Measurements from ENCODE around the gene PLA2G4B. TPM values are rescaled to one million over a fixed set of nuclear protein-coding genes. Genes with fewer than 3 reads are reported as not detected.

Gene PLA2G4B
- total and polyA plus RNA-seq, 2 experiments from 2014 or later: 1.4 to 1.6 TPM

DNA sequence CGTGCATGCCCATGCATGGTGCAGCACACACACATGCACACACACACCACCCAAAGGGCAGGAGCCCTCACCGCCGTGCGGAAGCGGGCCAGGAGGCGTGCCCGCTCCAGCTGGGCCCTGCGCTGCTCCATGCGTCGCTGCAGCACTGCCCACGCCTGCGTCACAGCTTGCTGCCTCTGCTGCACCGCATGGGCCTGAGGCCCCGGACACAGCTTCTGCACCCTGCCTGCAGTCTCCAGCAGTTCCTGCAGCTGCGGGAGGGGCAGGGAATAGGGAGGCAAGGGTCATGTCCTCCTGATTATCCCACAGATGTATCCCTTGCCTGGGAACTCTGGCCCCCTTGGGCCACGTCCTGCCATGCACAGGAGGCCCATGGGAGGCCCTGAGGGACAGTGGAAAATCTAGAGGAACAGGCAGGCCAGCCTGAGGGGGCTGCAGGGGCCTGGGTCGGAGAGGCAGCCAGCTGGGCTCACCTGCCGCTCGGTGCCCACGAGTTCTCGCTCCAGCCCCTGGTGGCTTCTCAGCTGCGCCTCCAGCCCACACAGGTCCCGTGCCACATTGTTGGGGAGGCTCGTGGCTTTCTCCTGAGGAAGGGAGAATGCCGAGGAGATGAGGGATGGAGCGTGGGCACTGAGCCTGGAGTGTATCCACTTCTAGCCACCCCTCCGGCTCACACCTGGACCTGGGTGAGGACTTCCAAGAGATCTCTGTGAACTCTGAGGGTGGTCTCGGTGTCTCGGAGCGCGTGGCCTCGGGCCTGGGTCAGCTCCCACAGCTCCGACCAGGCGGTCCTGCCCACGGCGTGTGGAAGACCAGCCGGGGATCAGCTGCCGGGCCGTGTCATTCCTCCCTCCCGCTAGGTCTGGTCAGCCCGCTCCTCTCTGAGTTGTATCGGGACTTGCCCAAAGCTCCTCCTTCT lies 31.4 kb downstream of the PLA2G4B start:
- in situ Hi-C loops (cut with MboI): no loop called here
- no peaks in the 10 kb centered on the region for H3K36me3 ChIP-seq (ENCODE audit: low read depth)
- no peaks in the 10 kb centered on the region for H3K79me2 ChIP-seq (ENCODE audit: insufficient read depth)
- H3K27ac ChIP-seq: no peak overlapping the region
- no peak overlapping the region for H3K4me3 ChIP-seq
- 83 to 84% methylated on average over 34 to 38 of the region's 42 CpGs for WGBS, 2 experiments (ENCODE audit: low coverage in 1 of 2, low lambda C conversion rate in 2 of 2, missing lambda C conversion rate in 2 of 2)
- H3F3A ChIP-seq (ENCODE audit: insufficient read depth): no peaks in the 10 kb centered on the region
- H3K9me2 ChIP-seq (ENCODE audit: insufficient read depth): no peaks in the 10 kb centered on the region
- H4K20me1 ChIP-seq (ENCODE audit: insufficient read depth): no peaks in the 10 kb centered on the region
- no peaks in the 10 kb centered on the region for H3K4me1 ChIP-seq (ENCODE audit: insufficient read depth)
- no peak overlapping the region for H3K9ac ChIP-seq
- H3K27me3 ChIP-seq (replicated peaks; ENCODE audit: insufficient read depth): no peaks in the 10 kb centered on the region
- no peak for TF ChIP-seq EZH2 (IDR thresholded peaks at IDR 0.05; ENCODE audit: insufficient read depth, poor library complexity, severe bottlenecking)
- TF ChIP-seq EZH2phosphoT487 (IDR thresholded peaks at IDR 0.05; ENCODE audit: insufficient read depth, low read depth): no peak
- no peak overlapping the region for H2AFZ ChIP-seq
- H3K4me2 ChIP-seq (ENCODE audit: unreplicated experiment): no peak overlapping the region
- no peaks in the 10 kb centered on the region for H3K9me3 ChIP-seq (ENCODE audit: low read depth)
- no peak for DNase-seq

- H3K4me2 ChIP-seq (ENCODE audit: unreplicated experiment): no peak overlapping the region
- no peaks in the 10 kb centered on the region for H3K9me2 ChIP-seq (ENCODE audit: insufficient read depth)
- H4K20me1 ChIP-seq (ENCODE audit: insufficient read depth): no peaks in the 10 kb centered on the region
- TF ChIP-seq EZH2phosphoT487 (IDR thresholded peaks at IDR 0.05; ENCODE audit: insufficient read depth, low read depth) (no peak), EZH2 (IDR thresholded peaks at IDR 0.05; ENCODE audit: insufficient read depth, poor library complexity, severe bottlenecking) (no peak)
- no peak overlapping the region for H2AFZ ChIP-seq
- H3K36me3 ChIP-seq (ENCODE audit: low read depth): no peaks in the 10 kb centered on the region
- H3K9me3 ChIP-seq (ENCODE audit: low read depth): no peaks in the 10 kb centered on the region
- H3F3A ChIP-seq (ENCODE audit: insufficient read depth): no peaks in the 10 kb centered on the region
- no peaks in the 10 kb centered on the region for H3K79me2 ChIP-seq (ENCODE audit: insufficient read depth)
- in situ Hi-C loops (cut with MboI): no loop called here
- 81 to 84% methylated on average over 9 of the region's 9 CpGs for WGBS, 2 experiments (ENCODE audit: low coverage in 1 of 2, low lambda C conversion rate in 2 of 2, missing lambda C conversion rate in 2 of 2)
- H3K9ac ChIP-seq: no peak overlapping the region
- no peak overlapping the region for H3K4me3 ChIP-seq
- no peak overlapping the region for H3K27ac ChIP-seq
- no peak for DNase-seq
- no peaks in the 10 kb centered on the region for H3K27me3 ChIP-seq (replicated peaks; ENCODE audit: insufficient read depth)
- H3K4me1 ChIP-seq (ENCODE audit: insufficient read depth): no peaks in the 10 kb centered on the region
Measured at GRCh38 chr15:41870689-41871081, 32.0 kb downstream of the PLA2G4B start.

GRCh38 chr15:41871175-41871905 lies 32.7 kb downstream of the PLA2G4B start:
- Histone ChIP-seq H3K27ac (no peak overlapping the region), H3K9me2 (ENCODE audit: insufficient read depth) (no peaks in the 10 kb centered on the region), H3K4me1 (ENCODE audit: insufficient read depth) (no peaks in the 10 kb centered on the region), H4K20me1 (ENCODE audit: insufficient read depth) (no peaks in the 10 kb centered on the region), H3K9me3 (ENCODE audit: low read depth) (no peaks in the 10 kb centered on the region), H3F3A (ENCODE audit: insufficient read depth) (no peaks in the 10 kb centered on the region), H2AFZ (no peak overlapping the region), H3K27me3 (replicated peaks; ENCODE audit: insufficient read depth) (no peaks in the 10 kb centered on the region), H3K9ac (no peak overlapping the region), H3K4me3 (no peak overlapping the region), H3K79me2 (ENCODE audit: insufficient read depth) (no peaks in the 10 kb centered on the region), H3K4me2 (ENCODE audit: unreplicated experiment) (no peak overlapping the region), H3K36me3 (ENCODE audit: low read depth) (no peaks in the 10 kb centered on the region)
- TF ChIP-seq EZH2 (IDR thresholded peaks at IDR 0.05; ENCODE audit: insufficient read depth, poor library complexity, severe bottlenecking) (no peak), EZH2phosphoT487 (IDR thresholded peaks at IDR 0.05; ENCODE audit: insufficient read depth, low read depth) (no peak)
- no peak for DNase-seq
- in situ Hi-C loops (cut with MboI): no loop called here
- WGBS, 2 experiments (ENCODE audit: low coverage in 1 of 2, low lambda C conversion rate in 2 of 2, missing lambda C conversion rate in 2 of 2): 84 to 85% methylated on average over 18 to 19 of the region's 19 CpGs

DNA sequence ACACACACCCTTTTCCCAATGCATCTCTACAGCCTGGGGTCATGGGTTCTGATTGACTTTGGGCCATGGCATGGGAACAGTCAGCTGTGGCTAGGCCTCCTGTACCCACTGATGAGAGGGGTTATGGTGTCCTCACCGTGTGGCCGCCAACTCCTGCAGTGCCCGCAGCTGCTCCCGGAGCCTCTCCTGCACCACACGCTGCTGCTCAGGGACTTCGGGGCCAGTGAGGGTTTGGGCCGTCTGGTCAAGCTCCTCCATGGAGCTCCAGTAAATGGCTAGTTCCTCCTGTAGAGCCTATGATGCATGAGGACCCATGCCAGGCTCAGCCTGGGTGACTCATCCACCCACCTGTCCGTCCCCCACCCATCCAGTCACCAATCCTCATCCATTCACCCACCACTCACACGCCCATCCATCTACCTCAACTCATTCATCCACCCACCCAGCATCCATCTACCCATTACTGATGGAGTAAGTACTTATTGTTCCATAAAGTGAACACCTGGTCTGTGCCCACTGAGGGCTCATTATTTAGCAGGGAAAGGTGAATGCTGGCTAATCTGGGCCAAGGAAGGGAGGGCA lies 33.6 kb downstream of the PLA2G4B start:
- Histone ChIP-seq H3K4me1 (ENCODE audit: insufficient read depth) (no peaks in the 10 kb centered on the region), H2AFZ (no peak overlapping the region), H4K20me1 (ENCODE audit: insufficient read depth) (no peaks in the 10 kb centered on the region), H3K36me3 (ENCODE audit: low read depth) (no peaks in the 10 kb centered on the region), H3K27me3 (replicated peaks; ENCODE audit: insufficient read depth) (no peaks in the 10 kb centered on the region), H3K9me3 (ENCODE audit: low read depth) (no peaks in the 10 kb centered on the region), H3K79me2 (ENCODE audit: insufficient read depth) (no peaks in the 10 kb centered on the region), H3F3A (ENCODE audit: insufficient read depth) (no peaks in the 10 kb centered on the region), H3K27ac (no peak overlapping the region), H3K9ac (no peak overlapping the region), H3K4me2 (ENCODE audit: unreplicated experiment) (no peak overlapping the region), H3K4me3 (no peak overlapping the region), H3K9me2 (ENCODE audit: insufficient read depth) (no peaks in the 10 kb centered on the region)
- in situ Hi-C loops (cut with MboI): no loop called here
- TF ChIP-seq EZH2phosphoT487 (IDR thresholded peaks at IDR 0.05; ENCODE audit: insufficient read depth, low read depth) (no peak), EZH2 (IDR thresholded peaks at IDR 0.05; ENCODE audit: insufficient read depth, poor library complexity, severe bottlenecking) (no peak)
- no peak for DNase-seq
- WGBS, 2 experiments (ENCODE audit: low coverage in 1 of 2, low lambda C conversion rate in 2 of 2, missing lambda C conversion rate in 2 of 2): 82 to 83% methylated on average over 9 of the region's 9 CpGs
